Measurements from ENCODE around the gene KRT74. TPM values are rescaled to one million over a fixed set of nuclear protein-coding genes. Genes with fewer than 3 reads are reported as not detected.

Gene KRT74
- total RNA-seq, 1 donor = not detected

DNA sequence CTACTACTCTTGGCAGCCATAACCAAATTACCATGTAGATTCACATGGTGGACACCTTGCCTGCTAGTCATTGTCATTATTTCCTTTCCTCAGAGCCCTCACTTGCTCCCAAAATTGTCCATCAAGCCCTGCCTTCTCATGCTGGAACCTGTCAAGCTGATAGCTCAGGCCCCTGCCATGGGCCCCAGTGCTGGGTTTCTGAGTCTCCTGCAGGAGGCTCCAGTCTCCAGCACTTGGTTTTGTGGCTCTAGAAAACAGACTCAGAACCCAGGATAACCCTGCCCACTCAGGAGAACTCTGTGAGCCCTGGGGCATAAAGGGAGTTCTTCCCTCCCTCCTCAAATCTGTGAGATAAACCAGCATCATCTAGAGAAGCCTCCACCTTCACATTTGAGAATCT is 31.5 kb downstream of the KRT74 start:
- Histone ChIP-seq H3K4me1 (ENCODE audit: insufficient read depth, low read length) (no peaks in the 10 kb centered on the region), H3K79me2 (ENCODE audit: insufficient read depth, low read length) (no peaks in the 10 kb centered on the region), H3K27me3 (ENCODE audit: insufficient read depth, low read length) (peaks cover 9% of the 10 kb centered on the region), H3K9me3 (ENCODE audit: low read depth, low read length) (no peaks in the 10 kb centered on the region), H3K4me2 (ENCODE audit: insufficient read depth, low read length) (no peak overlapping the region), H2AFZ (ENCODE audit: low read length) (no peak overlapping the region), H3K4me3 (ENCODE audit: insufficient read depth, low read length) (no peak overlapping the region), H3K27ac (ENCODE audit: low read depth, low read length) (no peak overlapping the region), H4K20me1 (ENCODE audit: insufficient read depth, low read length) (no peaks in the 10 kb centered on the region), H3K36me3 (ENCODE audit: insufficient read depth, low read length) (no peaks in the 10 kb centered on the region)
- TF ChIP-seq, protein P1, sequence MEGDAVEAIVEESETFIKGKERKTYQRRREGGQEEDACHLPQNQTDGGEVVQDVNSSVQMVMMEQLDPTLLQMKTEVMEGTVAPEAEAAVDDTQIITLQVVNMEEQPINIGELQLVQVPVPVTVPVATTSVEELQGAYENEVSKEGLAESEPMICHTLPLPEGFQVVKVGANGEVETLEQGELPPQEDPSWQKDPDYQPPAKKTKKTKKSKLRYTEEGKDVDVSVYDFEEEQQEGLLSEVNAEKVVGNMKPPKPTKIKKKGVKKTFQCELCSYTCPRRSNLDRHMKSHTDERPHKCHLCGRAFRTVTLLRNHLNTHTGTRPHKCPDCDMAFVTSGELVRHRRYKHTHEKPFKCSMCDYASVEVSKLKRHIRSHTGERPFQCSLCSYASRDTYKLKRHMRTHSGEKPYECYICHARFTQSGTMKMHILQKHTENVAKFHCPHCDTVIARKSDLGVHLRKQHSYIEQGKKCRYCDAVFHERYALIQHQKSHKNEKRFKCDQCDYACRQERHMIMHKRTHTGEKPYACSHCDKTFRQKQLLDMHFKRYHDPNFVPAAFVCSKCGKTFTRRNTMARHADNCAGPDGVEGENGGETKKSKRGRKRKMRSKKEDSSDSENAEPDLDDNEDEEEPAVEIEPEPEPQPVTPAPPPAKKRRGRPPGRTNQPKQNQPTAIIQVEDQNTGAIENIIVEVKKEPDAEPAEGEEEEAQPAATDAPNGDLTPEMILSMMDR (IDR thresholded peaks at IDR 0.05; ENCODE audit: extremely low read depth, low read depth, low read length) = no peak
- no peak for DNase-seq (ENCODE audit: insufficient read length, low spot score, missing footprints)

DNA sequence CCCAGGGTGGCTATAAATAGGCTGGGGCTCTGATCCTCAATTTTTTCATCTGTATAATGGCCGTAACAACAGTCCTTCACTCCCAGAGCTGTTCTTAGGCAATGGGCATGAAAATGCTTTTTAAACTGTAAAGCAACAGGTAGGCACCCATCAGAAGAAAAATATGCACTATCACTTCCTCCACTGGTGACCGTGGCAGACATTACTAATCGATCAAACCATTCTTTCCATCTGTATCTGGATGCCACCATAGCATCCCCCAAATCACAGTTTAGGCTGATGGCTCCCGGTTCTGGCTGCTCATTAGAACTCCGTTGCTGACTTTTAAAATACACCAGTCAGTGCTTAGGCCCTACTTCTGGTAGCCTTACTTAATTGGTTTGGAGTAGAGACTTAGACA is 31.9 kb downstream of the KRT74 start:
- Histone ChIP-seq H3K4me2 (ENCODE audit: insufficient read depth, low read length) (no peak overlapping the region), H3K79me2 (ENCODE audit: insufficient read depth, low read length) (no peaks in the 10 kb centered on the region)
- TF ChIP-seq, protein P1 (IDR thresholded peaks at IDR 0.05; ENCODE audit: extremely low read depth, low read depth, low read length) = no peak

DNA sequence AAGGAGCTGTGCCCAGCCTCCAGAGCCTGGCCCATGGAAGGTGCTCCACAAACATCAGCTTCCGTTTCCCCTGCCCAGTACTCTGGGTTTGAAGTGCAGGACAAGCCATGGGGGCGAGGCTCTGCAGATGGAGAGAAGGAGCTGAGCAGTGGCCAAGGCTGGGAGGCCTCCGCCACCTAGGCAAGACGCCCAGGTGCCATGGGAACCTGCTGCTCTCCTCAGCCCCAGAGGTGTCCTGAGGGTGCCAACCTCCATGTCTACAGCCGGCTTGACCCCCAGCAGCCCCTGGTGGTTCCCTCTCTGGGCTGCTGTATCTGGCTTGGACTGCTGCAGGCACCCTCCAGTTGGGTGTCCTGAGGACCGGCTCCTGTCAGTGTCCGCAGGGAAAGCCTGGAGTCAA is 33.1 kb downstream of the KRT74 start:
- Histone ChIP-seq H4K20me1 (ENCODE audit: insufficient read depth, low read length) (no peaks in the 10 kb centered on the region), H3K4me3 (ENCODE audit: insufficient read depth, low read length) (no peak overlapping the region), H3K36me3 (ENCODE audit: insufficient read depth, low read length) (no peaks in the 10 kb centered on the region), H3K27me3 (ENCODE audit: insufficient read depth, low read length) (peaks cover 9% of the 10 kb centered on the region), H3K9me3 (ENCODE audit: low read depth, low read length) (no peaks in the 10 kb centered on the region), H3K79me2 (ENCODE audit: insufficient read depth, low read length) (no peaks in the 10 kb centered on the region), H3K27ac (ENCODE audit: low read depth, low read length) (no peak overlapping the region), H3K4me1 (ENCODE audit: insufficient read depth, low read length) (no peaks in the 10 kb centered on the region), H2AFZ (ENCODE audit: low read length) (no peak overlapping the region), H3K4me2 (ENCODE audit: insufficient read depth, low read length) (no peak overlapping the region)
- DNase-seq (ENCODE audit: insufficient read length, low spot score, missing footprints) = no peak
- TF ChIP-seq, protein P1 (IDR thresholded peaks at IDR 0.05; ENCODE audit: extremely low read depth, low read depth, low read length) = no peak

More for the DNA sequence above, 31.9 kb downstream of the KRT74 start:
- Histone ChIP-seq H3K27me3 (ENCODE audit: insufficient read depth, low read length) (peaks cover 9% of the 10 kb centered on the region), H2AFZ (ENCODE audit: low read length) (no peak overlapping the region), H3K4me1 (ENCODE audit: insufficient read depth, low read length) (no peaks in the 10 kb centered on the region), H3K9me3 (ENCODE audit: low read depth, low read length) (no peaks in the 10 kb centered on the region), H4K20me1 (ENCODE audit: insufficient read depth, low read length) (no peaks in the 10 kb centered on the region), H3K27ac (ENCODE audit: low read depth, low read length) (no peak overlapping the region), H3K4me3 (ENCODE audit: insufficient read depth, low read length) (no peak overlapping the region), H3K36me3 (ENCODE audit: insufficient read depth, low read length) (no peaks in the 10 kb centered on the region)
- DNase-seq (ENCODE audit: insufficient read length, low spot score, missing footprints) = no peak

DNA sequence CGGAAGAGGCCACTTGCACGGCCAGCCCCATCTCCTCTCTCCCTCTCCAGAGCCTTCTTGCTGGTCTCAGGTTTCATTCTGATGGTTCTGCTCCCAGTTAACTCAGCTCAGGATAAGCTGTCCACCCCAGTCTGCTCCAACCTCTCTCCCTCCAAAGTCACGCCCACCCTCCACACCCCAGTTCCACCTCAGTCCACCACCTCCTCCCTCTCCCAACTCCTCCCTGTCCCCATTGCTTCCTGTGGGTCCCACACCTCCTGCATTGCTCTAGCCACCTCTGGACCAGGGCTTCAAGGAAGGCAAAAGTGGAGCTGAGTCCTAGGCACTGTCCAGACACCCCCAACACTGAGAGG is 33.8 kb downstream of the KRT74 start:
- TF ChIP-seq, protein P1 (IDR thresholded peaks at IDR 0.05; ENCODE audit: extremely low read depth, low read depth, low read length) = no peak
- Histone ChIP-seq H3K36me3 (ENCODE audit: insufficient read depth, low read length) (no peaks in the 10 kb centered on the region), H3K4me1 (ENCODE audit: insufficient read depth, low read length) (no peaks in the 10 kb centered on the region), H4K20me1 (ENCODE audit: insufficient read depth, low read length) (no peaks in the 10 kb centered on the region), H3K79me2 (ENCODE audit: insufficient read depth, low read length) (no peaks in the 10 kb centered on the region), H3K4me3 (ENCODE audit: insufficient read depth, low read length) (no peak overlapping the region), H3K9me3 (ENCODE audit: low read depth, low read length) (no peaks in the 10 kb centered on the region), H3K27ac (ENCODE audit: low read depth, low read length) (no peak overlapping the region), H3K27me3 (ENCODE audit: insufficient read depth, low read length) (peaks cover 7% of the 10 kb centered on the region), H2AFZ (ENCODE audit: low read length) (no peak overlapping the region), H3K4me2 (ENCODE audit: insufficient read depth, low read length) (no peak overlapping the region)
- DNase-seq (ENCODE audit: insufficient read length, low spot score, missing footprints) = no peak
